K562 (cell line): ENCODE results near the gene GALM. TPM values are rescaled to one million over a fixed set of nuclear protein-coding genes. Genes with fewer than 3 reads are reported as not detected.
A peak's percentile ranks its signal among the peaks of the same experiment; 100 is the strongest.

ENCODE experiments used
- CBX5 ChIP-seq: IDR thresholded peaks from 2 replicates; pipeline ENCODE4 v1.6.1; 2014; ENCODE audit warnings: low read depth, borderline replicate concordance
- EHMT2 ChIP-seq: fragments of 450-650 bp; IDR thresholded peaks from 2 replicates; pipeline ENCODE4 v1.6.1; 2018; ENCODE audit warnings: antibody characterized with exemption
- HMG20B ChIP-seq: fragments of 250-450 bp; sonication (Bioruptor Pico); IDR thresholded peaks from 2 replicates; pipeline ENCODE4 v1.5.0; 2021; ENCODE audit warnings: mild to moderate bottlenecking
- KAT7 ChIP-seq: sonication (generic); formaldehyde crosslinking; IDR thresholded peaks from 2 replicates; pipeline ENCODE4 v1.8.0; 2022; ENCODE audit warnings: missing genetic modification reagents, mild to moderate bottlenecking, borderline replicate concordance
- MEIS2 ChIP-seq: fragments of 450-650 bp; IDR thresholded peaks from 2 replicates; pipeline ENCODE4 v1.6.1; 2014; ENCODE audit warnings: mild to moderate bottlenecking; ENCODE audit not compliant: partially characterized antibody
- PML ChIP-seq: IDR thresholded peaks from 2 replicates; pipeline ENCODE4 v1.6.1; 2012; ENCODE audit warnings: low read length, inconsistent platforms
- POLR2B ChIP-seq: fragments of 450-650 bp; IDR thresholded peaks from 2 replicates; pipeline ENCODE4 v1.6.1; 2018; ENCODE audit warnings: low read depth; ENCODE audit not compliant: partially characterized antibody
- SLC30A9 ChIP-seq: fragments of 250-450 bp; sonication (Bioruptor Pico); IDR thresholded peaks from 2 replicates; pipeline ENCODE4 v1.8.0; 2022; ENCODE audit warnings: mild to moderate bottlenecking, moderate library complexity
- TOE1 ChIP-seq, 2 experiments: fragments of 450-650 bp in 1 of 2; sonication (generic) in 1 of 2; formaldehyde crosslinking in 1 of 2; IDR thresholded peaks; 2 replicates each; pipeline versions ENCODE4 v1.7.1 to v1.8.0; 2016 to 2022; ENCODE audit warnings: borderline replicate concordance in 2 of 2, mild to moderate bottlenecking in 2 of 2, antibody characterized with exemption in 1 of 2, inconsistent platforms in 1 of 2, low read depth in 1 of 2, missing genetic modification reagents in 1 of 2, moderate library complexity in 1 of 2
- polyA plus RNA-seq, 8 experiments: library from polyadenylated mRNA; depleted of rRNA in 4 of 8; stranded (reverse) in 5 of 8; unstranded in 3 of 8; fragments of >200 nt; fragmentation: Nextera tagmentation in 2 of 8; fragmentation: Illumina TruSeq in 1 of 8; extraction: Ambion mirVana in 2 of 8; extraction: Trizol in 1 of 8; gene quantifications; 2 replicates each; pipeline versions ENCODE4 v1.2.1 to v1.2.3, GENCODE V29; 2011 to 2014; ENCODE audit warnings: inconsistent platforms in 1 of 8, missing spikeins in 1 of 8
- total RNA-seq, 7 experiments: library from RNA; depleted of rRNA in 6 of 7; stranded (reverse); fragments of >200 nt in 6 of 7; fragmentation: Illumina TruSeq in 2 of 7; extraction: Trizol in 2 of 7; gene quantifications; 2 replicates each; pipeline versions ENCODE4 v1.2.1 to v1.2.3, GENCODE V29; 2011 to 2021; ENCODE audit warnings: low replicate concordance in 1 of 7
- TF ChIP-seq, protein P1 (sequence below), 2 experiments: IDR thresholded peaks in 1 of 2; conservative IDR thresholded peaks in 1 of 2; 2 replicates each; pipeline ENCODE4 v1.6.1; 2016; ENCODE audit warnings: low read depth in 2 of 2, mild to moderate bottlenecking in 1 of 2, missing compliant biosample characterization in 1 of 2, missing genetic modification characterization in 1 of 2, moderate library complexity in 1 of 2
- TF ChIP-seq, protein P2 (sequence below): fragments of 450-650 bp; IDR thresholded peaks from 2 replicates; pipeline ENCODE4 v1.6.1; 2016
- TF ChIP-seq, protein P3 (sequence below): sonication (generic); formaldehyde crosslinking; IDR thresholded peaks from 2 replicates; pipeline ENCODE4 v1.8.0; 2022; ENCODE audit warnings: mild to moderate bottlenecking, missing genetic modification reagents
- TF ChIP-seq, protein P4 (sequence below): IDR thresholded peaks from 2 replicates; pipeline ENCODE4 v1.6.1; 2014; ENCODE audit warnings: antibody characterized with exemption
- TF ChIP-seq, protein P5 (sequence below), 3 experiments: fragments of 200-800 bp in 1 of 3; fragments of 250-450 bp in 1 of 3; fragments of 450-650 bp in 1 of 3; sonication (Bioruptor Pico) in 1 of 3; sonication (Bioruptor generic) in 1 of 3; formaldehyde crosslinking in 1 of 3; IDR thresholded peaks; 2 replicates each; pipeline versions ENCODE4 v1.6.1 to v1.8.0; 2016 to 2022; ENCODE audit warnings: mild to moderate bottlenecking in 2 of 3, missing genetic modification characterization in 2 of 3, missing compliant biosample characterization in 1 of 3, moderate library complexity in 1 of 3

GALM gene
- total and polyA plus RNA-seq, 9 of the 15 experiments (the other 6 are each of a cell fraction or from before 2014, with no cell fraction given): 22.1 to 51.7 (median 27.9) TPM

DNA sequence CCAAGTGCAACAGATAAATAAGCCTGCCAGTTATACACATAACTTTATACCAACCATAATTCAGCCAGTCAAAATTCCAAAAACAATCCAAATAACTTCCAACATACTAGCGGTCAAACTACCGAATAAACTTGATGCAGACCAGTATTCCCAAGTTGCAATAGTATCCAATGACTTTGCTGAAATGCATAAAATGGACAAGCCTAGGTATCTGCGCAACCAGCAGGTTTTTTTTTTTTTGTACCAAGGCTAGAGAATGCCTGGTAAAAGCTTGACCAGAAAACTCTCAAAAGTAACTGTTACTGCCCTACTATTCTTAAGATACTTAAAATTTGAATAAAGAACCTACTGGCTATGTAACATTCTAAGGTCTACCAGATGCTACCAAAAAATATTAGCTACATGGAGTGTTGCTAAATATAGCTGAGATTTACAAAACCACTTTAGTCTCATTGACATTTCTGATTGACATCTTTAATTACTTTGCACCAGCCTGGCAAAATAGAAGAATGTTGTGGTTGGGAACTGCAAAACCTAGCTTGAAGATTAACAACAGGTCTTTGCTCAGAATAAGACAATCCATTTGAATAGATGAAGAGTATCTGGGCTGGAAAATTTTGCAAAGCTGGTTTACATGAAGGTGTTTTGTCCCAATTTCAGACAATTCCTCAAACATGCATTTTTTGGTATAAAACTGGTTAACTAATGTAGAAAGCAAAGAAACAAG lies 77.9 kb downstream of the GALM start (continued):
- TF ChIP-seq, protein P1, sequence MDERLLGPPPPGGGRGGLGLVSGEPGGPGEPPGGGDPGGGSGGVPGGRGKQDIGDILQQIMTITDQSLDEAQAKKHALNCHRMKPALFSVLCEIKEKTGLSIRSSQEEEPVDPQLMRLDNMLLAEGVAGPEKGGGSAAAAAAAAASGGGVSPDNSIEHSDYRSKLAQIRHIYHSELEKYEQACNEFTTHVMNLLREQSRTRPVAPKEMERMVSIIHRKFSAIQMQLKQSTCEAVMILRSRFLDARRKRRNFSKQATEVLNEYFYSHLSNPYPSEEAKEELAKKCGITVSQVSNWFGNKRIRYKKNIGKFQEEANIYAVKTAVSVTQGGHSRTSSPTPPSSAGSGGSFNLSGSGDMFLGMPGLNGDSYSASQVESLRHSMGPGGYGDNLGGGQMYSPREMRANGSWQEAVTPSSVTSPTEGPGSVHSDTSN (CRISPR knock-in tag; IDR thresholded peaks at IDR 0.05; ENCODE audit: low read depth): no peak
- TF ChIP-seq, protein P1 (tag; conservative IDR thresholded peaks at IDR 0.05; ENCODE audit: low read depth): 0 out of 2 replicates have a peak, but pooled peaks have one; percentile 39
- peak; percentile 50 for TF ChIP-seq POLR2B
- no peak for TF ChIP-seq CBX5
- TF ChIP-seq, protein P2, sequence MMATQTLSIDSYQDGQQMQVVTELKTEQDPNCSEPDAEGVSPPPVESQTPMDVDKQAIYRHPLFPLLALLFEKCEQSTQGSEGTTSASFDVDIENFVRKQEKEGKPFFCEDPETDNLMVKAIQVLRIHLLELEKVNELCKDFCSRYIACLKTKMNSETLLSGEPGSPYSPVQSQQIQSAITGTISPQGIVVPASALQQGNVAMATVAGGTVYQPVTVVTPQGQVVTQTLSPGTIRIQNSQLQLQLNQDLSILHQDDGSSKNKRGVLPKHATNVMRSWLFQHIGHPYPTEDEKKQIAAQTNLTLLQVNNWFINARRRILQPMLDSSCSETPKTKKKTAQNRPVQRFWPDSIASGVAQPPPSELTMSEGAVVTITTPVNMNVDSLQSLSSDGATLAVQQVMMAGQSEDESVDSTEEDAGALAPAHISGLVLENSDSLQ: peak; percentile 51; the same call in 1 of the 2 replicates
- TF ChIP-seq, protein P3, sequence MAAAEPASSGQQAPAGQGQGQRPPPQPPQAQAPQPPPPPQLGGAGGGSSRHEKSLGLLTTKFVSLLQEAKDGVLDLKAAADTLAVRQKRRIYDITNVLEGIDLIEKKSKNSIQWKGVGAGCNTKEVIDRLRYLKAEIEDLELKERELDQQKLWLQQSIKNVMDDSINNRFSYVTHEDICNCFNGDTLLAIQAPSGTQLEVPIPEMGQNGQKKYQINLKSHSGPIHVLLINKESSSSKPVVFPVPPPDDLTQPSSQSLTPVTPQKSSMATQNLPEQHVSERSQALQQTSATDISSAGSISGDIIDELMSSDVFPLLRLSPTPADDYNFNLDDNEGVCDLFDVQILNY: no peak; the same call in 1 of the 2 replicates
- TF ChIP-seq, protein P4, sequence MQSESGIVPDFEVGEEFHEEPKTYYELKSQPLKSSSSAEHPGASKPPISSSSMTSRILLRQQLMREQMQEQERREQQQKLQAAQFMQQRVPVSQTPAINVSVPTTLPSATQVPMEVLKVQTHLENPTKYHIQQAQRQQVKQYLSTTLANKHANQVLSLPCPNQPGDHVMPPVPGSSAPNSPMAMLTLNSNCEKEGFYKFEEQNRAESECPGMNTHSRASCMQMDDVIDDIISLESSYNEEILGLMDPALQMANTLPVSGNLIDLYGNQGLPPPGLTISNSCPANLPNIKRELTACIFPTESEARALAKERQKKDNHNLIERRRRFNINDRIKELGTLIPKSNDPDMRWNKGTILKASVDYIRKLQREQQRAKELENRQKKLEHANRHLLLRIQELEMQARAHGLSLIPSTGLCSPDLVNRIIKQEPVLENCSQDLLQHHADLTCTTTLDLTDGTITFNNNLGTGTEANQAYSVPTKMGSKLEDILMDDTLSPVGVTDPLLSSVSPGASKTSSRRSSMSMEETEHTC: no peak
- no peak for TF ChIP-seq EHMT2
- peak; percentile 37 for TF ChIP-seq MEIS2
- TF ChIP-seq PML: 0 out of 2 replicates have a peak, but pooled peaks have one; percentile 6
- TF ChIP-seq TOE1 (IDR thresholded peaks at IDR 0.05; ENCODE audit: borderline replicate concordance): no peak
- no peak for TF ChIP-seq TOE1 (CRISPR knock-in tag; IDR thresholded peaks at IDR 0.05; ENCODE audit: borderline replicate concordance, low read depth)
- TF ChIP-seq, protein P5, sequence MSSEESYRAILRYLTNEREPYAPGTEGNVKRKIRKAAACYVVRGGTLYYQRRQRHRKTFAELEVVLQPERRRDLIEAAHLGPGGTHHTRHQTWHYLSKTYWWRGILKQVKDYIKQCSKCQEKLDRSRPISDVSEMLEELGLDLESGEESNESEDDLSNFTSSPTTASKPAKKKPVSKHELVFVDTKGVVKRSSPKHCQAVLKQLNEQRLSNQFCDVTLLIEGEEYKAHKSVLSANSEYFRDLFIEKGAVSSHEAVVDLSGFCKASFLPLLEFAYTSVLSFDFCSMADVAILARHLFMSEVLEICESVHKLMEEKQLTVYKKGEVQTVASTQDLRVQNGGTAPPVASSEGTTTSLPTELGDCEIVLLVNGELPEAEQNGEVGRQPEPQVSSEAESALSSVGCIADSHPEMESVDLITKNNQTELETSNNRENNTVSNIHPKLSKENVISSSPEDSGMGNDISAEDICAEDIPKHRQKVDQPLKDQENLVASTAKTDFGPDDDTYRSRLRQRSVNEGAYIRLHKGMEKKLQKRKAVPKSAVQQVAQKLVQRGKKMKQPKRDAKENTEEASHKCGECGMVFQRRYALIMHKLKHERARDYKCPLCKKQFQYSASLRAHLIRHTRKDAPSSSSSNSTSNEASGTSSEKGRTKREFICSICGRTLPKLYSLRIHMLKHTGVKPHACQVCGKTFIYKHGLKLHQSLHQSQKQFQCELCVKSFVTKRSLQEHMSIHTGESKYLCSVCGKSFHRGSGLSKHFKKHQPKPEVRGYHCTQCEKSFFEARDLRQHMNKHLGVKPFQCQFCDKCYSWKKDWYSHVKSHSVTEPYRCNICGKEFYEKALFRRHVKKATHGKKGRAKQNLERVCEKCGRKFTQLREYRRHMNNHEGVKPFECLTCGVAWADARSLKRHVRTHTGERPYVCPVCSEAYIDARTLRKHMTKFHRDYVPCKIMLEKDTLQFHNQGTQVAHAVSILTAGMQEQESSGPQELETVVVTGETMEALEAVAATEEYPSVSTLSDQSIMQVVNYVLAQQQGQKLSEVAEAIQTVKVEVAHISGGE (CRISPR knock-in tag; IDR thresholded peaks at IDR 0.05): no peak
- peak; percentile 75; the same call in 1 of the 2 replicates for TF ChIP-seq KAT7 (CRISPR knock-in tag)
- no peak for TF ChIP-seq SLC30A9 (CRISPR knock-in tag)
- no peak for TF ChIP-seq HMG20B (CRISPR knock-in tag)
